Midbrain (tissue), 1 donor: Measurements from ENCODE around the gene ZBED1.
"Not testable (repeated sequence)": the region's sequence is repeated elsewhere in the genome, so short reads cannot be mapped to it uniquely, and the experiment has no call there.

ENCODE experiments used
- DNase-seq: peaks from one replicate; lab custom pipeline; 2025; lab: John Stamatoyannopoulos, UW

ZBED1 gene

DNA sequence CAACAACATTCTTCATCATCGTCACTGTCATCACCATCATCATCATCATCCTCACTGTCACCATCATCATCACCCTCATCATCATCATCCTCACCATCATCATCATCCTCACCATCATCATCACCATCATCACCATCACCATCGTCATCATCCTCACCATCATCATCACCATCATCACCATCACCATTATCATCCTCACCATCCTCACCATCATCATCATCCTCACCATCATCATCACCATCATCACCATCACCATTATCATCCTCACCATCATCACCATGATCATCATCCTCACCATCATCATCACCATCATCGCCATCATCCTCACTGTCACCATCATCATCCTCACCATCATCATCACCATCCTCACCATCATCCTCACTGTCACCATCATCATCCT, 18.9 kb upstream of the ZBED1 start:
- not testable (repeated sequence) for DNase-seq

DNA sequence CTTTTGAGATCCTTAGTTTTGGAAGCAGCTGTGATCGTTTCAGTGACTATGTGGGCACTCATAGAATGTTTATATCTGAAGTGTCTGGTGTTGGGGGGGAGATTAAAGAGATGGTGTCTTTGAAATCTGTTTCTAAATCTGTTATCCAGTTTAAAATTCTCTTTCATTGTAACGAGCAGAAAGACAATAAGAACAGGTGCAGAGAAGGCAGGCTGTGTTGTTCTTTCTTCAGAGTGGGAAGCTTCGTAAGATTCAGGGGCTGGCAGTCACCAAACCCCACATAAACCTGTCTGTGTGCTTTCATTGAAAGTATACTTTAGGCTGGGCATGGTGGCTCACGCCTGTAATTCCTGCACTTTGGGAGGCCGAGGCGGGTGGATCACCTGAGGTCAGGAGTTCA, 16.3 kb upstream of the ZBED1 start:
- no peak for DNase-seq

- no peak for DNase-seq
Observed at GRCh38 chrX:2516623-2517022, 15.8 kb upstream of the ZBED1 start.

DNA sequence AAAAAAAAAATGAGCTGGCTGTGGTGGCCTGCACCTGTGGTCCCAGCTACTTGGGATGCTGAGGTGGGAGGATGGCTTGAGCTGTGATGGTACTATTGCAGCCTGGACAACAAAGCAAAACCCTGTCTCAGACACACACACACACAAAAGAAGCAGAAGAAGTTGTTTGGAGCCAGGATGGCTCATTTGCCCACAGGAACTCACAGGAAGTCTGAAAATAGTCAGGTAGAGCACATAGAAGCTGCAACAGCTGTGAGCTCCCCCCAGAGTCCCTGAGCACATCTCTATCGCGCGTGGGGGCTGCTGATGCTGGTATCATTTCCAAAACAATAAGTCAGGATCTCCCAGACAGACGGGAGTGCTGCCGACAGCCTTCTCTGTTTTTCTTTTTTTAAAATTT, 13.4 kb upstream of the ZBED1 start:
- DNase-seq = no peak

DNA sequence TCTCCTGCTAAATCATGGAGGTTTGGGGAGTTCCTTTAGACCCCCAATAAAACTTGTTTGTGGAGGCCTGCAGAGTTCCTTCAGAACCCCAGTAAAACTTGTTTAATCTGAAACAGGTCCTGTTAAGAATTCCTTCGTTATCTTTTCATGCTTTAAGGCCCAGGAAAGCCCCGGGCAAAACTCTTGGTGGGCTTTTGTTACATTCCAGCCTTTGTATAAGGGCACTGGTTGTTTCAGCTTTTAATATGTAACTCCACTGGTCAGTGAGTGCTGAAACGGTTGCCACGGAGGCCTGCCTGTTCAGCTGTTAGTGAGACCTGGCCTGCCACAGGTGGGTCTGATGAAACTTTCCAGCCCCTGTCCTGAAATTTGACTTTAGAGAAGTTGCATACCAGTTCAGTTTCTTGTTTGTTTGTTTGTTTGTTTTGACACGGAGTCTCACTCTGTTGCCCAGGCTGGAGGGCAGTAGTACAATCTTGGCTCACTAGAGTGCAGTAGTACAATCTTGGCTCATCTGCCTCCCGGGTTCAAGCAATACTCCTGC, 12.4 kb upstream of the ZBED1 start:
- DNase-seq = no peak

DNA sequence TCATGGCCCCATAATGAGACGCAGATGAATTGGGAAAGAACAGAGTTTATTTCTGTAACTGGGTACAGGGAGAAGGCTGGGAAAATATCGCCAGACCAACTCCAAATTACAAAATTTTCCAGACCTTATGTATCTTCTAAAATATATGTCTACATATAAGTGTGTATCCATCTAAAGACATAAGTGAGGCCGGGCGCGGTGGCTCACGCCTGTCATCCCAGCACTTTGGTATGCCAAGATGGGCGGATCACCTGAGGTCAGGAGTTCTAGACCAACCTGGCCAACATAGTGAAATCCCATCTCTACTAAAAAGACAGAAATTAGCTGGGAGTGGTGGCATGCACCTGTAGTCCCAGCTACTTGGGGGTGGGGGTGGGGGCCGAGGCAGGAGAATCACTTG, 11.7 kb upstream of the ZBED1 start:
- no peak for DNase-seq

DNA sequence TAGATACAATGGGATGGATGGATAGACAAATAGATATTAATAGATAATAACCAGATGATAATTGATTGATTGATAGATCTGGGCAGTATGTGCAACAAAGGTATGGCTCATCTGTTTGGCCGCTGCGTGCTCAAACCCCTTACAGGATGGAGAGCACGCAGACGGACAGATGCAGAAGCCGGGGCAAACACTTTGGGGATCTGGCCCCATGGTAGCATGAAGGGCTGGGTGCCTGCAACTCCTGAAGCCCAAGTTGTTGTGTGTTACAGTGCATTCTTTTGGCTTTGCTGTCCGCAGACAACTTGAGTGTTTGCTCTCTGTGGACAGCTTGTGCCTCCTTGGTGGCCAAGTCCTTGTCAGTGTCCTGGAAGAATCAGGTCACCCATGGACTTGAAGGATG, 10.6 kb upstream of the ZBED1 start:
- no peak for DNase-seq

- DNase-seq = no peak
Observed at GRCh38 chrX:2508648-2509335, 8.0 kb upstream of the ZBED1 start.

- no peak for DNase-seq
Observed at GRCh38 chrX:2507904-2508627, 7.3 kb upstream of the ZBED1 start.

GRCh38 chrX:2507196-2507595, 6.4 kb upstream of the ZBED1 start:
- no peak for DNase-seq

DNA sequence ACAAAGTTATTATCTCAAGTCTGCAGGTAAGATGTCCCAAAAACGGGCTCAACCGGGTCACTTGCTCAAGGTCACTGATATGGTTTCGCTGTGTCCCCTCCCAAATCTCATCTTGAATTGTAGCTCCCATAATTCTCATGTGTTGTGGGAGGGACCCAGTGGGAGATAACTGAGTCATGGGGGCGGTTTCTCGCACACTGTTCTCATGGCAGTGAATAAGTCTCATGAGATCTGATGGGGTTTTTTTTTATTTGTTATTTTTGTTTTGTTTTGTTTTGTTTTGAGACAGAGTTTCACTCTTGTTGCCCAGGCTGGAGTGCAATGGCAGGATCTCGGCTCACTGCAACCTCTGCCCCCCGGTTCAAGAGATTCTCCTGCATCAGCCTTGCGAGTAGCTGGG, 4.6 kb upstream of the ZBED1 start:
- DNase-seq = not testable (repeated sequence)

DNA sequence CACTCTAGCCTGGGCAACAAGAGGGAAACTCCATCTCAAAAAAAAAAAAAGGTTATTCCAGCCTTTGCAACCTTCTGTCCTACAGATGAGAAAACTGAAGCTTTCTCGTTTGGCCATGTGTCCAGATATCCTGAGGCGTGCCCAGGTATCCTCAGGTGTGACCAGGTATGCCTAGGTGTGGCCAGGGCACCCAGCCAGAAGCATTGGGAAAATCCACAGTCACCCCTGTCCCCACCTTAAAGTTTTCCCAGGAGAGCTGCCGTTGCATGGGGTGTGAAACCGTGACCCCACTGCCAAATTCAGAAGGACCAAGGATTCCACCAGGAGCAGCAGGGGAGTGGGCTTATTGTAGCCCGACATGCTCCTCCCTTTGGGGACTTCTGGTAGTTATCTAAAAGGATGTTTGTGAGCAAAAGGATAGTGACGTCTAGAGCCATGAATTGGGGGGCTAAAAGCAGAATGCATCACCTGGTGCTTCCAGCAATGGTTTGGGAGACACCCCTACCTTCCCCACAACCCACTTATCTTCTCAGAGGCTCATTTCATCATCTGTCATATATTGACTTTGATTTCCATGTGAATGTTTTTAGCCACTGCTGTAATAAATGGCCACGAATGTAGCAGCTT, 4.0 kb upstream of the ZBED1 start:
- no peak for DNase-seq

DNA sequence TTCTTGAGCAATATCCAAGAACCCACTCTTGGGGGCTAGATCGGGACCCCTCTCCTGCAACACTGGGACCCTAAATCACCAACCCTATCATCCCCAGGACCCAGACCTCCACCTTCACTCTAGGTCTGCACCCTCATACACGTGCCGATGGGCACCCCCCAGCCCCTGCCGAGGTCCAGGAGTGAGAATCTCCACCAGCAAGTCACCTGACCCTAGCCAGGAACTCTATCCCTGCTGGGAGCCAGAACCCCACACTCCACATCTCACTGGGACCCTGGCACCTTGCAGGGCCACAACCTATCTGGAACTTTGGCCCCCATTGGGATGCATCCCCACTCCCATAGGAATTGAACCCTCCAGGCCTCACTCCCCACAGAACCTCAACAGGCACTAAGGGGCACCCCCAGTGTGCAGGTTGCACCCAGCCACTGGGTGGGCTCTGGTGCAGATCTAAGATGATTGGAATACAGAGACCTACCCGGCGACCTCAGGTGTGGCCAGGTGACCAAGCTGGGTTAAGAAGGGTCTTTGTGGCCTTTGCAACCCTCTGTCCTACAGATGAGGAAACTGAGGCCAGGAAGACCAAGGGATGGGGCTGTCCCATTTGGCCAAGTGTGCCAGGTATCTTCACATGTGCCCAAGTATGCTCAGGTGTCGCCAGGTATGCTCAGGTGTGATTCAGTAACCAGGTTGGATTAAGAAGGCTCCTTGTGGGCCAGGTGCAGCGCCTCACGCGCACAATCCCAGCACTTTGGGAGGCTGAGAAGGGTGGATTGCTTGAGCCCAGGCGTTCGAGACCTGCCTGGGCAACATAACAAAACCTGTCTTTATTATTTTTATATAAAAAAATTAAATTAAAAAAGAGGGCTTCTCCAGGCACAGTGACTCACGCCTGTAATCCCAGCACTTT, 3.1 kb upstream of the ZBED1 start:
- DNase-seq = no peak

DNA sequence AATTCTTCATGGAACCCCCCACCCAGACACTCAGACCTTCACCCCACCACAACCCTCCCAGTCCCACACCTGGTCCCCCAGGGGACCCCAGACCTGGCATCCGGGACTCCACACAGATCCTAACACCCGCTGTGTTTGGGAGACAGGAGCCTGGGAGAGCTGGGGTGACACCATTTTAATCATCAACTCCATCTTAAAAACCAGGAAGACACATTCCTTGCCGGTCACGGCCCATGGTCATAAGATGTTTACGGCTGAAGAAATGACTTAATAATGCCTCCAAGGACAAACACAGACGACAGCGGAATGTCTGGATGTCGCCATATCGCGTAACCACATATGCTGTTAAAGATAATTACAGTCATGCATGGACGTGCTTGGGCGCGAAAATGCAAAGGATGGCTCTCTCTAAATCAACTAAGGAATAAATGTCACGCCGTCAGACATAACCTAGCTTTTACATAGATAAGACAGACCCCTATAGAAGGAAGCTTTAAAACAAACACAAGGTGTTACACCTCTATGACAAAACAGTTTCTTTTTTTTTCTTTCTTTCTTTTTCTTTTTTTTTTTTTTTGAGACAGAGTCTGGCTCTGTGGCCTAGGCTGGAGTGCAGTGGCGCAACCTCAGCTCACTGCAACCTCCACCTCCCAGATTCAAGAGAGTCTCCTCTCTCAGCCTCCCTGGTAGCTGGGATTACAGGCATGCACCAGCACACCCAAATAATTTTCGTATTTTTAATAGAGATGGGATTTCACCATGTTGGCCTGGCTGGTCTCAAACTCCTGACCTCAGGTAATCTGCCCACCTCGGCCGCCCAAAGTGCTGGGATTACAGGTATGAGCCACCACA, 2.1 kb upstream of the ZBED1 start:
- DNase-seq = no peak

DNA sequence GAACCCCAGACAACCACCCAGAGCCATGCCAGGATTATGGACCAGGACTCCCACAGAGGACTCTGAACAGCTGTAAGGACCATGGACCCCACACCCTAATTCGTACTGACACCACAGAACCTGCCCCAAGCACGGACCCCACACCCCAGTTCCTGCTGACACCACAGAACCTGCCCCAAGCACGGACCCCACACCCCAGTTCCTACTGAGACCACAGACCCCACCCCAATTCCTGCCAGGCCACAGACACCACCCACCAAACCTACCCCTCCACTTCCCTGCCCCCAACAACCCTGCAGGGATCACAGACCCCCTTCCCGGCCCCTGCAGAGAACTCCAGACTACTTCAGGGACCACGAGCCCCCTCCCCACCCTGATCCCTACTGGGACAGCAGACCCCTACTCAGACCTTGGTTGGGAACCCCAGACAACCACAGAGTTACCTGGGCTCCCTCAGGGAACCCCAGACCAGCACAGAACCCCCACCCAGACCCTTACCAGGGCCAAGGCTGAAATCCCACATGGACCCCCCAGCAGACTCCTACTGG, 1.4 kb upstream of the ZBED1 start:
- DNase-seq = no peak

- DNase-seq = no peak
Observed at GRCh38 chrX:2501559-2502102, 855 bp upstream of the ZBED1 start.

GRCh38 chrX:2500091-2500802, 529 bp downstream of the ZBED1 start:
- DNase-seq = no peak

- no peak for DNase-seq
Observed at GRCh38 chrX:2499507-2499906, 1.3 kb downstream of the ZBED1 start.

DNA sequence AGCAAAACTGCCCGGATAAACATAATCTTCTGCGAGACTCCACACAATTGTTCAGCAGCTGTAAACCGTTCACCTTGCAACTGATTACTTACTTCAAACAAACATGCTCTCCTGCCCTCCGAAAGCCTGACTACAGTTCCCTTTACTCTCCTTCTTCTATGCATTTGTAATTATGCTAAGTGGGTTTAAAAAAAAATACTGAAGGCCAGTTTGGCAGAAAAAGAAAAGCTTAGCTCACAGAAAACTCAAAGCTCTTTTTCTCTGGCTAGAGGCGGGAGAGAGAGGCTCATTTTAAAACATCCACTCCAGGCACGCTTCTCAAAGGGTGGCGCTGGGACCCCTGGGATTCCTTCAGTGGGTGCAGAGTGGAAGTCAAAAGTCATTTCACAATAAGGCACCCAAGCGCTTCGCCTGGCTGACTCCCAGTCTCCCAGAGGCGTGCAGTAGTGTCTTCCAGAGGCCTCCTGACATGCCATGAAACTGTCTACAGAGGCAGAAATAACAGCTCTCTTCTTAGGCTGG, 1.9 kb downstream of the ZBED1 start:
- no peak for DNase-seq
